RPMI7951 (cell line): ENCODE data around the gene FBF1. TPM values are rescaled to one million over a fixed set of nuclear protein-coding genes. Genes with fewer than 3 reads are reported as not detected.

Experiments used
- DNase-seq: peaks from one replicate; pipeline ENCODE4 v3.0.0-alpha.2; 2012; ENCODE audit warnings: low read depth
- total RNA-seq: library from RNA; depleted of rRNA; stranded (reverse); fragments of >200 nt; shearing (Covaris generic); gene quantifications from 2 replicates; pipeline ENCODE4 v1.2.3, GENCODE V29; 2014

FBF1 gene
- total RNA-seq, 1 experiment from 2014 or later, result 6.0 TPM

GRCh38 chr17:75917917-75918445 lies 22.9 kb downstream of the FBF1 start:
- DNase-seq, result no peak

GRCh38 chr17:75917141-75917916 lies 23.5 kb downstream of the FBF1 start:
- no peak for DNase-seq

DNA sequence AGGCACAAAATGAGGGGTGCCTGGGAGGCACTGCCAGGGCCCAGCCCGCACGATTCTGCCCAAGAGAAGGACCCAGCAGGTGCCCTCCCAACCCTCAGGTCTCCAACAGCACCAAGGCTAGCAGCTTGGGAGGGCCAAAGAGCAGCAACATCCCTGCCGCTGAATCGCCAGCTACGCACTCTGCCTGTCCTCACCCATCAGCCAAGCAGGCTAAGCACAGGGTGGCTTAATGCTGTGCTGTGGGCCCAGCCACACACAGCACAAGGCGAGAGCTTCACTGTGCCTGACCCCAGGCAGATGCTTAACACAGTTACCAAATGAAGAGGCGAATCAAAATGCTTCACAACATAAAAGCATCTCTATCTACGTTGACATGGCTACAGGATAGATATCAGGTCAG lies 25.6 kb downstream of the FBF1 start:
- no peak for DNase-seq

DNA sequence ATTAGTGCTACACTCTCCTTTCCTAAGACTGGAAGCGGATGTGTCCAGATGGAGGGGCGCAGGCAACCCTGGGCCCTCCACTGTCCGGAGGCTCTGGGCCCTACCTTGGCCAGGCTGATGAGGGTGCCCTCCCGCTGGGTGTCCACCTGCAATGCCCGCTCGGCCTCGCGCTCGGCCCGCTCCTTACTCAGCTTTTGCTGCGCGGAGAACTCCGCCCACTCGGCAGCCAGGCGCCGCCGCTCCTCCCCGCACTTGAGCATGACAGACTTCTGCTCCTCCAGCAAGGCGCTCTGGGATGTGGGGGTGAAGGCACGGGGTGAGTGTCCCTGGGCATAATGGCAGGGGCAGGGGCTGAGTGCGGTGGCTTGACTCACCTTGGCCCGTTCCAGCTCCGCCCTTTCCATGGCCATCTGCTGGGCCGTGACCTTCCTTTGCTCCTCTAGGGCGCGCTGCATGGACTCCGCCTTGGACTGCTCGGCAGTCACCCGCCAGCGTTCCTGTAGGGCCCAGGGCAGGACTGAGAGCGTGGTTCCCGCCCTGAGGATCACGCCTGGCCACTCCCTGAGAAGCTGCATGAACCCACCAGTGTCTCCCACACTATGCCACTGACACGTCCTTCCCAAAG lies 26.1 kb downstream of the FBF1 start:
- no peak for DNase-seq

DNA sequence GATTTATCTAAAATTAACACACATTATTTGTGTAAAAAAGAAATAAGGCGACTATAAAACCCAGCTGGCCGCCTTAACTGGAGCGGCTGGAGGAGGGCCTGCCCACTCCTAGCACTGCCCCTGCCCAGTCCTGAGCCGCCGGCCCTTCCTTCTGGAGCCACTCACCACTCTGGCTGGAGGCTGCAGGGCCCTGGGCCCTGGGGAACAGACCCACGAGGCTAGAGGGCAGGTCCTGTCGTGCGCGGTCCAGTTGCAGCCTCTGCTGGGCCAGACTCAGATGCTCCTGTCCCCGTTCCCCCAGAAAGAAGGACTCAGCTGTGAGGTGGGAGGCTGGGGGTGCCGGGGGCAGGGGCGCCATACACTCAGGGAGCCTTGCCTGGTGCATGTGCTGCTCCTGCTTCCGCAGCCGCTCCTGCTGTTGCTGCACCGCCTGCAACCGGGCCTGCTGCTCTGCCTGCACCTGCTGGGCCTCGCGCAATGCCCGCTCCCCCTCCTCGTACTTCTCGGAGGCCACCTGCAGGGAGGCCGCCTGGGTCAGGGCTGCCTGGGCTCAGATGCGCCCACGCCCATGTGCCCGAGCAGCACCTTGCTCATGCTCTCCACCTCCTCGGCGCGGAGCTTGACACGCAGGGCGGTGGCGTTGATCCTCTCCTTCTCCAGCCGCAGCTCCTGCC lies 27.2 kb downstream of the FBF1 start:
- DNase-seq, result no peak

- DNase-seq, result no peak
These were observed 30.1 kb downstream of the FBF1 start for GRCh38 chr17:75910699-75911098.

- no peak for DNase-seq
These were observed 31.0 kb downstream of the FBF1 start for GRCh38 chr17:75909812-75910274.

DNA sequence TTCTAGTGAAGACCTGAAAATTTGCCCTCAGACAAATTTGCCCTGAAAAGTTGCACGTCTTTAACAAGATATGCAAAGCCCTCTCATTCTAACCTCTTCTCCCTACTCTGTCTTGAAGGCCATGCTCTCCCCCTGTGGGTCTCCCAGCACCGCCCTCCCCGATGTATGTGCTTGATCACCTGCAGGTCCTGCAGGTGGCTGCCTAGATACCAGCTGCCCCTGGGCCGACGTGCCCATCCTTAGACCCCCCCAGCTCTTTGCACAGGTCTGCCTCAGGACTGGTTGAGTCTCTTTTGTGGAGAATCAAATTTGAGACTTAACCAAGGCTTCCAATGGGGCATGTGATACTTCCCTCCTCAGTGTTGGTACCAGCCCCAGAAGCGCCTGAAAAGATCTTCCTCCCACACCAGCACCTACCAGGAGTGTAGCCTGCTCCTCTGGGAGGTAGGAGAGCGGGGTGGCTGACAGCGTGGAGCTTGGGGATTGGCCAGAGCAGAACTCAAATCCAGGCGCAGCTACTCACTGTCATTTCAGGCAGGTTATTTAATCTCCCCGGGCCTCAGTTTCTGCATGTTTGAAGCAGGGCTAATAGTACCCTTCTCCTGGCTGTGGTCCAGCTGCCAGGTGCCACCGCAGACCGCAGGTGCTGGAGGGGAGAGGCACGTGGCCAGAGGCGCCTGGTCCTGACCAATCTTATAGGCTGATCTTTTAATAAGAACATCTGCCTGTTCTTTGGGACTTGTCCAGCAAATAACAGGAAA lies 31.6 kb downstream of the FBF1 start:
- DNase-seq, result no peak

DNA sequence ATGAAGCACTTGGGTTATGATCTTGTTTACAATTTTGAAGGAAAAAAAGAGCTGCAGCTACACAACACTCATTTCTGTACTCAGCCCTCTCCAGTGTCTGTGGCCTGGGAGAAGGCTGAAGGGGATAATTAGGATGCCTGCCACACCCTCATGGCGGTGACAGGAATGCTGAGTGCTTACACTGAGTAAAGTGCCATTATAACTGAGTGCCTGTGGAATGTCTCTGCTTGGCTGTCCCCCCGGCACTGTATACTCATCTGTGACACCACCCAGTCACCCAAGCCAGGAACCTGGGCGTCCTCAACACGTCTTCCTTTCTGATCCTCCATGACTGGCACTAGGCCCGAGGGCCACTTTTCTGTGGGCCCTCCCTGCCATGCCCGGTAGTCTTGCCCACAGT lies 32.6 kb downstream of the FBF1 start:
- no peak for DNase-seq

DNA sequence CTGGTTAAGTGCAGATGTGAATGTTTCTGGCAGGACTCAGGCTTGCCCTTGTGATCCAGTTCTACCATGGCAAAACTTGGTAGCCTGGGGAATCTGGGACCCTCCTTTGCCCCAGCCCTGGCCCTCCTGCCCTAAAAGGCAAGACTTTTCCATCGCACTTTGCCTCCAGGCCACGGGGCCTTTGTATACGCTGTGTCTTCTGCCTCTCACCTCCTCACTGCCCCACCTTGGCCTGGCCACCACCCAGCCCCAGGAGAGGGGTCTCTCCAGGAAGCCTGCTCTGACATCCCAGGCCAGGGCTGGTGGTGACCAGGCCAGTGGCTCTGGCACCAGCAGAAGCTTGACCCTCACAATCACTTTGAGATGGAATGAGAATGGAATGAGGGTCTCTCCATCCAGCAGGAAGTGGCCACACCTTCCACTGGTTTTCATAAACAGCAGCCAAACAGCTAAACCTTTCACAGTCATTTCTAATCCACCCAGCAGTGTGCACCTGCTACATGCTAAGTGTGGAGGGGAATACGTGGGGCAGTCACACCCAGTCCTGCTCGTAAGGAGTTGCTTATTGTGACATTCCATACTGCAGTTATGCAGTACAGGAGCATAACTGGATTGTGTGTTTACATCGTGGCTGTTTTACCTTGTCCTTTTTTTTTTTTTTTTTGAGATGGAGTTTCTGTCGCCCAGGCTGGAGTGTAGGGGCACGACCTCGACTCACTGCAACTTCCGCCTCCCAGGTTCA lies 34.5 kb downstream of the FBF1 start:
- DNase-seq, result no peak

DNA sequence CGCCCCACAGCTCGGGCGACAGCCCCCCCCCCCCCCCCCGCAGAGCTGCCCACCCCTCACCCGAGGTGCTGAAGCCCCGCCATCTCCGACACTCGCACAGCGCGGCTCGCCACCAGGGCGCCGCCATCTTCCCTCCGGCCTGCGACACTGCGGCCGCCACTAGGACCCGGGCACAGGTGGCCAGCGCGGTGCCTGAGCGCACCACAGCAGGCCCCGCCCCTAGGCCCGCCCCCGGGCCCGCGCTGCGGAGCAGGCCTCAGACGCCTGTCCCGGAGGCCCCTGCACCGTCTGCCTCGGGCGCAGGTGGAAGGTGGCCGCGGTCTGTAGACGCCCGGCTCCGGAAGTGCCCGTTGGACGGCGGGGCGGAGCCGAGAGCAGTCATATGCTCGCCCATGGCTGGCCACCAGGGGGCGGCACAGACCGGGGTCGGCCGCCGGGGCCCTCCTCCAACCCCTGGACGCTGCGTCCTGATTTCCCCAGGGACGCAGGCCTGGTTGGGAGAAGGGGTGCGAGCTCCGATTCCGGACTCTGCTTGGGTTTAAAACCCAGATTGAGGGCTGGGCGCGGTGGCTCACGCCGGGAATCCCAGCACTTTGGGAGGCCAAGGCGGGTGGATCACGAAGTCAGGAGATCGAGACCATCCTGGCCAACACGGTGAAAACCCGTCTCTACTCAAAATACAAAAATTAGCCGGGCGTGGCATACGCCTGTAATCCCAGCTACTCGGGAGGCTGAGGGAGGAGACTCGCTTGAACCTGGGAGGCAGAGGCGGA lies 35.9 kb downstream of the FBF1 start, which contains the start of gene MRPL38:
Gene MRPL38, minus strand, starts transcription at position 136 of the 773 bp plus-strand sequence. Its CDS starts 9 bp downstream, at position 127.
- peak; percentile 93 for DNase-seq

- no peak for DNase-seq
These were observed 38.4 kb downstream of the FBF1 start for GRCh38 chr17:75902406-75902805.

DNA sequence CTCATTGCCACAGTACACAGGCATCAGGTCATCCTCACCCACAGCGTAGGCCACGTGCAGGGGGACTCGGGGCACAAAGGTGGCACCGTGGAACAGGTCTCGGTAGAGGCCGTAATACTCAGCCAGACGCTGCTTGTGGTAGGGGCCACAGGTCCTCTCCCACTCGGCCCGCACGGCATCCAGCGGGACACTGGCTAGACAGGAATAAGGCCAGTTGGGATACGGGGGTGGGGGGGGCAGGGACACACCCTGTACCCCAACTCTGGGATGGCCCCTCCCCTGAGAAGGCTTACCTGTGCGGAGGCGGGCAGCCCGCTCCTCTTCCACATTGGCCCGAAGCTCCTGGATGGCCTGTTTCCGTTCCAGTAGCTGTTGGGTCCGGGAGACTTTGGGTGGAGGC lies 39.1 kb downstream of the FBF1 start:
- no peak for DNase-seq

- no peak for DNase-seq
These were observed 39.9 kb downstream of the FBF1 start for GRCh38 chr17:75900691-75901533.

DNA sequence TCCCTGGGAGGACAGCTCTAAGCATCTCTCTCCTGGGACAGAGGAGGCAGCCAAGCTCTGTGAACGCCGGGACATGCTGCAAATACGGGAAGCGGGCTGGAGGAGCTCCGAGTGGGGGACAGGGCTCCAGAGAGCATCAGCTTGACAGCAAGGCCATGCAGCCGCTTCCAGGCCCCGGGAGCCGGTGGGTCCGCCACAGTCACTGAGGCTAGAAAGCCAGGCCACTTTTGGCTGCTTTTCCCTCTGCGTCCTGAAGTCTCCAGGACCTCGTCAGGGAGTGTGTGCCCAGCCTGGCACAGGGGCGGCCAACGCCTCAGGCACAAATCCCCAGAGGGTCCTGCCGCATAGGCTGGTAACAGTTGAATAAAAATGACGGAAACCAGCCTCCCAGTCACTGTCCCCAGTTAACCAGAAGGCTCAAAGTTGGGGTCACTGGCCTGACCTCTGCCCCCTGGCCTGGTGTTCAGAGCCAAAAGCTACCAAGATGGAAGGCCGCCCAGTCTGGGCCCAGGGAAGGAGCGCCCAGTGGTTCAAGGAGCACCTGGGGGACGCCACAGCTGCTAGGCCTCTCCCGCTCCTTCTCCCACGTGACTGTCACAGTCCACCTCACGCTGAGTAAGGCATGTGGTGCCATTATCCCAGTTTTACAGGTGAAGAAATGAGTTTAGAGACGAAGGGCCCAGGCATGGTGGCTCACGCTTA lies 40.9 kb downstream of the FBF1 start:
- no peak for DNase-seq

DNA sequence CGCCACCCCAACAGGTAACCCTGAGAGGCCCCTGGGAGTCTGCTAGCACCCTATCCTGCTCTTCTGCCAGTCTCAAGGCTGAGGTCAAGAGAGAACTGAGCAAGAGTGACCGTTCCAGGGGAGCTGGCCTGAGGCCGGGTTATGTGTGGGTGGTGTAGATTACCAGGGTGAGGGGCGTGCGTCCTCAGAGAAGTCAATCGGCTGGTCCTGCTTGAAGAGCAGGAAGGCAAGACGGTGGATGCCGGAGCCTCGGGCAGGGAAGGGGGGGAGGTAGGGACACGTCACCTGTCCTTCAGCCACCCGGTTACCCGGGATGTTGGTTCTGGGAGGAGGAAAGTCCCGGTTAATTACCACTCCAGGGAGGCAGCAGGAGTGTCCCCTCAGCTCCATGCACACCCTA lies 41.5 kb downstream of the FBF1 start:
- no peak for DNase-seq

- no peak for DNase-seq
These were observed 42.1 kb downstream of the FBF1 start for GRCh38 chr17:75898791-75899190.

DNA sequence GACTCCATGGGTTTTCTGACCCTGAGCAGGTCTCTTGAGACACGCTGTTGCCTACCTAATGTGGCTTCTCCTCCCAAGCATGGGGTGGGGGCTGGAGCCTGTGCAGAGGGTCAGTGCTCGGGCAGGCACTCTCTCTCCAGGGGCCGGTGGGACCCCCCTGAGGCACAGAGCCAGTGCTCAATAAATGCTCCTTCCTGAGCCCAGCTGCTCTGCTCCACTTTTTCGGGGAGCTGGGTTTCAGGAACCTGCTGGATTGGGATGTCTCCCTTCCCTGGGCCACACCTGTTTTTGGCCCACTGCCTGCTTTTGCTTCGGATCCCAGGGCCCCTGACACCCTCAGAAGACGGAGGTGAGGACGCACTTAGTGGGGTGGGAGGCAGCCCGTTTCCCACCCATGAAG lies 42.8 kb downstream of the FBF1 start:
- DNase-seq, result no peak
